Smooth muscle cell (in vitro differentiated cells): ENCODE results near the gene TMEM168. TPM values are rescaled to one million over a fixed set of nuclear protein-coding genes. Genes with fewer than 3 reads are reported as not detected.
"Not testable (repeated sequence)": the region's sequence is repeated elsewhere in the genome, so short reads cannot be mapped to it uniquely, and the experiment has no call there.

Experiments
- DNase-seq: peaks from one replicate; lab custom pipeline; 2025; ENCODE audit not compliant: unreplicated experiment; lab: John Stamatoyannopoulos, UW
- H2AFZ ChIP-seq: fragments of 200-600 bp; sonication (generic); 2 replicates; pipeline ENCODE4 v1.6.0; 2016; ENCODE audit warnings: antibody characterized with exemption, low read depth, mild to moderate bottlenecking
- H3F3A ChIP-seq: fragments of 200-600 bp; sonication (generic); 2 replicates; pipeline ENCODE4 v1.6.0; 2017; ENCODE audit warnings: antibody characterized with exemption, low read depth
- H3K27ac ChIP-seq: fragments of 200-600 bp; sonication (generic); 2 replicates; pipeline ENCODE4 v1.5.1; 2016; ENCODE audit warnings: low read depth, mild to moderate bottlenecking
- H3K27me3 ChIP-seq: fragments of 200-600 bp; sonication (generic); 2 replicates; pipeline ENCODE4 v1.6.1; 2016; ENCODE audit warnings: low read depth, mild to moderate bottlenecking
- H3K36me3 ChIP-seq: fragments of 200-600 bp; sonication (generic); 2 replicates; pipeline ENCODE4 v1.5.1; 2016; ENCODE audit warnings: low read depth
- H3K4me1 ChIP-seq: fragments of 200-600 bp; sonication (generic); 2 replicates; pipeline ENCODE4 v1.5.1; 2016; ENCODE audit warnings: low read depth
- H3K4me2 ChIP-seq: fragments of 200-600 bp; sonication (generic); 2 replicates; pipeline ENCODE4 v1.6.0; 2016; ENCODE audit warnings: mild to moderate bottlenecking
- H3K4me3 ChIP-seq: fragments of 200-600 bp; sonication (generic); 2 replicates; pipeline ENCODE4 v1.5.1; 2016; ENCODE audit warnings: mild to moderate bottlenecking
- H3K79me2 ChIP-seq: fragments of 200-600 bp; sonication (generic); 2 replicates; pipeline ENCODE4 v1.6.0; 2016; ENCODE audit warnings: low read depth, mild to moderate bottlenecking
- H3K9ac ChIP-seq: fragments of 200-600 bp; sonication (generic); 2 replicates; pipeline ENCODE4 v1.6.0; 2016; ENCODE audit warnings: low read depth
- H3K9me3 ChIP-seq: fragments of 200-600 bp; sonication (generic); replicated peaks from 2 replicates; pipeline ENCODE4 v1.5.1; 2016; ENCODE audit warnings: low read depth
- H4K20me1 ChIP-seq: fragments of 200-600 bp; sonication (generic); 2 replicates; pipeline ENCODE4 v1.6.0; 2016; ENCODE audit warnings: low read depth
- WGBS: methylation state at CpG from one replicate; pipeline ENCODE4 v1.1.7; 2016; ENCODE audit warnings: low lambda C conversion rate; 5-methylcytosine and 5-hydroxymethylcytosine counted together
- polyA plus RNA-seq: library from polyadenylated mRNA; unstranded; fragments of >200 nt; fragmentation: Nextera tagmentation; extraction: Ambion mirVana; gene quantifications from 2 replicates; pipeline ENCODE4 v1.2.1, GENCODE V29; 2016
- total RNA-seq: library from RNA; depleted of rRNA; stranded (reverse); fragments of >200 nt; gene quantifications from 2 replicates; pipeline ENCODE4 v1.2.3, GENCODE V29; 2014
- TF ChIP-seq, protein P1 (sequence below): fragments of 200-600 bp; sonication (generic); IDR thresholded peaks from 2 replicates; pipeline ENCODE4 v1.5.1; 2017; ENCODE audit warnings: borderline replicate concordance, mild to moderate bottlenecking, antibody characterized with exemption; ENCODE audit not compliant: insufficient read depth, poor library complexity, severe bottlenecking

TMEM168 gene
- total and polyA plus RNA-seq, 2 experiments from 2014 or later: 11.4 to 33.4 TPM

DNA sequence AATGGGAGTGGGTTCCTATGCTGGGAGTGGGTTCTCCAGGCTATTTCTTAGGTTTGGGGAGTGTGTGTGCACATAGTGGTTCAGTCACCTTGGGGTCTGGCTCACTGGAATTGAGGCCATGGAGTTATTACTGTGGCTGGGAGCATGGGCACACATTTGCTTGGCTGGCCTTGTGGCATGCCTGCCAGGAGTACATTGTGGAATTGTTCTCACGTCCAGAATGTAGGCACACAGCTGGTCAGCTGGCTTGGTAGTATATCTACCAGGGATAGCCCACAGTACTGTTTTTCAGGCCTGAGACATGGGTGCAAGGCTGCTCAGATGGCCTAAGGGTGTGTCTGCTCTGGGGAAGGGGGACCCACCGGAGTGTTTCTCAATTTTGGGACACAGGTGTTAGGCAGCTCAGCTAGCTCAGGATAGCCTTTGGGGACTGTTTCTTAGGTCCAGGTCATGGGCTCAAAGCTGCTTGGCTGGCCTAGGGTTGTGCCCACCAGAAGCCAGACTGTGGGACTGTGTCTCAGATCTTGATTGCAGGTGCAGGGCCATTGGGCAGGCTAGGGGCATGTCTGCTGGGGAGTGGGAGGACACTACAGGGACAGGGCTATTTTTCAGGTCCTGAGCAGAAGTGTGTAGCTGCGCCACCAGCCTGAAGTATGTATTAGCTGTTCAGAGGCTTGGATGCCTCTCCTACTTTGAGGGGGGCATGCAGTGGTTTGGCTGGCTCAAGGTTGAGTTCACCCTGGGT is 50.6 kb downstream of the TMEM168 start:
- Histone ChIP-seq H3K4me3 (no peak overlapping the region), H3K4me1 (no peaks in the 10 kb centered on the region), H3F3A (no peaks in the 10 kb centered on the region), H3K36me3 (peaks cover 1% of the 10 kb centered on the region), H3K79me2 (no peaks in the 10 kb centered on the region), H3K9me3 (peaks cover 6% of the 10 kb centered on the region), H3K9ac (no peak overlapping the region), H3K27me3 (no peaks in the 10 kb centered on the region), H4K20me1 (no peaks in the 10 kb centered on the region), H3K4me2 (no peak overlapping the region), H3K27ac (no peak overlapping the region), H2AFZ (no peak overlapping the region)
- no peak for DNase-seq
- TF ChIP-seq, protein P1, sequence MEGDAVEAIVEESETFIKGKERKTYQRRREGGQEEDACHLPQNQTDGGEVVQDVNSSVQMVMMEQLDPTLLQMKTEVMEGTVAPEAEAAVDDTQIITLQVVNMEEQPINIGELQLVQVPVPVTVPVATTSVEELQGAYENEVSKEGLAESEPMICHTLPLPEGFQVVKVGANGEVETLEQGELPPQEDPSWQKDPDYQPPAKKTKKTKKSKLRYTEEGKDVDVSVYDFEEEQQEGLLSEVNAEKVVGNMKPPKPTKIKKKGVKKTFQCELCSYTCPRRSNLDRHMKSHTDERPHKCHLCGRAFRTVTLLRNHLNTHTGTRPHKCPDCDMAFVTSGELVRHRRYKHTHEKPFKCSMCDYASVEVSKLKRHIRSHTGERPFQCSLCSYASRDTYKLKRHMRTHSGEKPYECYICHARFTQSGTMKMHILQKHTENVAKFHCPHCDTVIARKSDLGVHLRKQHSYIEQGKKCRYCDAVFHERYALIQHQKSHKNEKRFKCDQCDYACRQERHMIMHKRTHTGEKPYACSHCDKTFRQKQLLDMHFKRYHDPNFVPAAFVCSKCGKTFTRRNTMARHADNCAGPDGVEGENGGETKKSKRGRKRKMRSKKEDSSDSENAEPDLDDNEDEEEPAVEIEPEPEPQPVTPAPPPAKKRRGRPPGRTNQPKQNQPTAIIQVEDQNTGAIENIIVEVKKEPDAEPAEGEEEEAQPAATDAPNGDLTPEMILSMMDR: no peak
- WGBS: 88% methylated on average over 3 of the region's 3 CpGs

- Histone ChIP-seq H3K9me3 (peaks cover 8% of the 10 kb centered on the region), H3F3A (no peaks in the 10 kb centered on the region), H2AFZ (no peak overlapping the region), H4K20me1 (no peaks in the 10 kb centered on the region), H3K27ac (no peak overlapping the region), H3K4me3 (no peak overlapping the region), H3K27me3 (no peaks in the 10 kb centered on the region), H3K79me2 (no peaks in the 10 kb centered on the region), H3K9ac (no peak overlapping the region), H3K4me2 (no peak overlapping the region), H3K36me3 (peaks cover 5% of the 10 kb centered on the region), H3K4me1 (no peaks in the 10 kb centered on the region)
- TF ChIP-seq, protein P1: no peak
- DNase-seq: no peak
- WGBS: 93% methylated on average over 1 of the region's 1 CpG
Observed at GRCh38 chr7:112735261-112735660, 54.9 kb downstream of the TMEM168 start.

GRCh38 chr7:112731324-112731723 is 58.9 kb downstream of the TMEM168 start:
- not testable (repeated sequence) for H3F3A ChIP-seq, H3K4me1 ChIP-seq, H3K27me3 ChIP-seq, H3K36me3 ChIP-seq, H3K9ac ChIP-seq, H3K9me3 ChIP-seq, DNase-seq, H3K27ac ChIP-seq, H3K4me2 ChIP-seq, H2AFZ ChIP-seq, H3K79me2 ChIP-seq, H4K20me1 ChIP-seq, H3K4me3 ChIP-seq
- WGBS: 94% methylated on average over 2 of the region's 2 CpGs

GRCh38 chr7:112726076-112726475 is 64.1 kb downstream of the TMEM168 start:
- Histone ChIP-seq H4K20me1 (no peaks in the 10 kb centered on the region), H3K9ac (no peak overlapping the region), H3K27ac (no peak overlapping the region), H3K9me3 (no peaks in the 10 kb centered on the region), H3K4me3 (no peak overlapping the region), H3K4me2 (no peak overlapping the region), H3K36me3 (no peaks in the 10 kb centered on the region), H3K4me1 (no peaks in the 10 kb centered on the region), H3K79me2 (no peaks in the 10 kb centered on the region), H2AFZ (no peak overlapping the region), H3K27me3 (no peaks in the 10 kb centered on the region), H3F3A (no peaks in the 10 kb centered on the region)
- TF ChIP-seq, protein P1: no peak
- WGBS: 95% methylated on average over 3 of the region's 3 CpGs
- no peak for DNase-seq
